ENCODE results near the gene ERC2.

GRCh38 chr3:55531321-55531720 is 936.9 kb downstream of the ERC2 start:
- TF ChIP-seq CTCF (IDR thresholded peaks at IDR 0.05; ENCODE audit: extremely low read depth in 1 of 2, insufficient read depth in 1 of 2, low read depth in 1 of 2, low read length in 2 of 2): no peak
- no peak for TF ChIP-seq POLR2A (IDR thresholded peaks at IDR 0.05; ENCODE audit: low read depth, low read length)
